Measurements from ENCODE around the gene YIF1A. TPM values are rescaled to one million over a fixed set of nuclear protein-coding genes. Genes with fewer than 3 reads are reported as not detected.

The YIF1A gene
- total RNA-seq, 1 experiment from 2014 or later: 64.3 TPM

GRCh38 chr11:66310324-66310723, 21.4 kb upstream of the YIF1A start:
- Histone ChIP-seq H4K5ac (ENCODE audit: insufficient read length, low read depth, low read length) (no peak overlapping the region), H3K79me1 (ENCODE audit: insufficient read depth, low read depth, low read length, poor library complexity, severe bottlenecking) (no peaks in the 10 kb centered on the region), H2BK20ac (ENCODE audit: low read depth, low read length, poor library complexity, severe bottlenecking) (no peak overlapping the region), H3K23ac (ENCODE audit: insufficient read length, low read depth, low read length) (no peak overlapping the region), H2AFZ (ENCODE audit: low read length) (no peak overlapping the region), H3K23me2 (ENCODE audit: insufficient read length, low read depth, low read length, poor library complexity, severe bottlenecking) (peaks cover 12% of the 10 kb centered on the region), H3K9ac (ENCODE audit: extremely low read depth, insufficient read length, low read length) (no peak overlapping the region), H3K18ac (ENCODE audit: insufficient read length, low read depth, low read length) (no peak overlapping the region), H2BK15ac (ENCODE audit: low read depth, low read length) (no peak overlapping the region), H3K4me1 (ENCODE audit: insufficient read depth, low read length) (no peaks in the 10 kb centered on the region), H3K56ac (ENCODE audit: insufficient read length, low read depth, low read length) (no peak overlapping the region), H2BK5ac (ENCODE audit: insufficient read length, low read length) (no peak overlapping the region), H3K4me2 (ENCODE audit: insufficient read depth, insufficient read length, low read length) (no peak overlapping the region), H2AK5ac (ENCODE audit: insufficient read length, low read length) (no peak overlapping the region), H3T11ph (ENCODE audit: low read length) (no peak overlapping the region), H2BK120ac (ENCODE audit: low read depth, low read length, poor library complexity, severe bottlenecking) (no peak overlapping the region), H3K27ac (ENCODE audit: insufficient read length, low read depth, low read length) (no peak overlapping the region), H4K20me1 (ENCODE audit: control insufficient read depth, insufficient read depth, insufficient read length) (no peaks in the 10 kb centered on the region), H3K4ac (ENCODE audit: low read depth, low read length) (no peak overlapping the region), H4K91ac (ENCODE audit: insufficient read length, low read depth, low read length) (no peak overlapping the region), H2BK12ac (ENCODE audit: insufficient read length, low read depth, low read length) (no peak overlapping the region), H3K14ac (ENCODE audit: insufficient read depth, low read length) (no peak overlapping the region), H3K79me2 (ENCODE audit: insufficient read depth, low read length) (no peaks in the 10 kb centered on the region), H4K8ac (replicated peaks; ENCODE audit: insufficient read length, low read depth, low read length) (no peak overlapping the region), H3K9me3 (ENCODE audit: control insufficient read depth, low read depth, low read length) (no peaks in the 10 kb centered on the region), H3K27me3 (ENCODE audit: insufficient read depth, low read length) (no peaks in the 10 kb centered on the region)
- DNase-seq: no peak
- no peaks in the 10 kb centered on the region; a peak in 1 of 7 replicates for H3K36me3 Mint-ChIP-seq (ENCODE audit: insufficient read depth in 1 of 3, low read depth in 3 of 3)
- H3K4me1 Mint-ChIP-seq: peaks cover 10 to 19% of the 10 kb centered on the region in 2 experiments
- TF ChIP-seq, protein P1, sequence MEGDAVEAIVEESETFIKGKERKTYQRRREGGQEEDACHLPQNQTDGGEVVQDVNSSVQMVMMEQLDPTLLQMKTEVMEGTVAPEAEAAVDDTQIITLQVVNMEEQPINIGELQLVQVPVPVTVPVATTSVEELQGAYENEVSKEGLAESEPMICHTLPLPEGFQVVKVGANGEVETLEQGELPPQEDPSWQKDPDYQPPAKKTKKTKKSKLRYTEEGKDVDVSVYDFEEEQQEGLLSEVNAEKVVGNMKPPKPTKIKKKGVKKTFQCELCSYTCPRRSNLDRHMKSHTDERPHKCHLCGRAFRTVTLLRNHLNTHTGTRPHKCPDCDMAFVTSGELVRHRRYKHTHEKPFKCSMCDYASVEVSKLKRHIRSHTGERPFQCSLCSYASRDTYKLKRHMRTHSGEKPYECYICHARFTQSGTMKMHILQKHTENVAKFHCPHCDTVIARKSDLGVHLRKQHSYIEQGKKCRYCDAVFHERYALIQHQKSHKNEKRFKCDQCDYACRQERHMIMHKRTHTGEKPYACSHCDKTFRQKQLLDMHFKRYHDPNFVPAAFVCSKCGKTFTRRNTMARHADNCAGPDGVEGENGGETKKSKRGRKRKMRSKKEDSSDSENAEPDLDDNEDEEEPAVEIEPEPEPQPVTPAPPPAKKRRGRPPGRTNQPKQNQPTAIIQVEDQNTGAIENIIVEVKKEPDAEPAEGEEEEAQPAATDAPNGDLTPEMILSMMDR (conservative IDR thresholded peaks at IDR 0.05): no peak
- no peak overlapping the region for H3K27ac Mint-ChIP-seq
- WGBS (ENCODE audit: extremely low coverage, insufficient read length, low lambda C conversion rate): no CpG with 5 or more reads among the region's 8 CpGs
- H3K27me3 Mint-ChIP-seq (ENCODE audit: low read depth): peaks cover 21% of the 10 kb centered on the region
- no peak overlapping the region for H3K4me3 Mint-ChIP-seq
- no peaks in the 10 kb centered on the region; a peak in 1 of 5 replicates for H3K9me3 Mint-ChIP-seq

Data from H9 (cell line).